ENCODE data around the gene PDP2.

- no peak for TF ChIP-seq CTCF (conservative IDR thresholded peaks at IDR 0.05; ENCODE audit: low read length)
- TF ChIP-seq EZH2phosphoT487 (IDR thresholded peaks at IDR 0.05; ENCODE audit: borderline replicate concordance, low read depth, low read length): no peak
Measured at GRCh38 chr16:66845791-66846221, 34.5 kb upstream of the PDP2 start.

Measured in OCI-LY7 (cell line).